ENCODE measurements around the gene RANGAP1.
"Not testable (repeated sequence)": the region's sequence is repeated elsewhere in the genome, so short reads cannot be mapped to it uniquely, and the experiment has no call there.

RANGAP1 gene

GRCh38 chr22:41300661-41301060 lies 14.7 kb upstream of the RANGAP1 start:
- no peak for DNase-seq

- DNase-seq = no peak
Observed at GRCh38 chr22:41296826-41297667, 11.1 kb upstream of the RANGAP1 start.

GRCh38 chr22:41294816-41295215 lies 8.8 kb upstream of the RANGAP1 start:
- not testable (repeated sequence) for DNase-seq

- no peak for DNase-seq
Observed at GRCh38 chr22:41290262-41291221, 4.6 kb upstream of the RANGAP1 start.

GRCh38 chr22:41289671-41290070 lies 3.7 kb upstream of the RANGAP1 start:
- peak; percentile 30 for DNase-seq

GRCh38 chr22:41288245-41288946 lies 2.4 kb upstream of the RANGAP1 start:
- DNase-seq = peak; percentile 29

- peak; percentile 89 for DNase-seq
Observed at GRCh38 chr22:41286639-41287091, 678 bp upstream of the RANGAP1 start.

GRCh38 chr22:41285441-41285819 lies 557 bp downstream of the RANGAP1 start:
- DNase-seq = peak; percentile 87

GRCh38 chr22:41284465-41284864 lies 1.5 kb downstream of the RANGAP1 start:
- no peak for DNase-seq

GRCh38 chr22:41280854-41281253 lies 5.1 kb downstream of the RANGAP1 start:
- DNase-seq = no peak

- DNase-seq = no peak
Observed at GRCh38 chr22:41280065-41280464, 5.9 kb downstream of the RANGAP1 start.

GRCh38 chr22:41274856-41275255 lies 11.1 kb downstream of the RANGAP1 start:
- no peak for DNase-seq

GRCh38 chr22:41273128-41273527 lies 12.9 kb downstream of the RANGAP1 start:
- no peak for DNase-seq

GRCh38 chr22:41271787-41272186 lies 14.2 kb downstream of the RANGAP1 start:
- no peak for DNase-seq

- DNase-seq = no peak
Observed at GRCh38 chr22:41267958-41268357, 18.0 kb downstream of the RANGAP1 start.

GRCh38 chr22:41264408-41264941 lies 21.5 kb downstream of the RANGAP1 start:
- DNase-seq = no peak

GRCh38 chr22:41263704-41264103 lies 22.3 kb downstream of the RANGAP1 start:
- no peak for DNase-seq

- no peak for DNase-seq
Observed at GRCh38 chr22:41262250-41262765, 23.7 kb downstream of the RANGAP1 start.

- DNase-seq = no peak
Observed at GRCh38 chr22:41261541-41262249, 24.3 kb downstream of the RANGAP1 start.

GRCh38 chr22:41260871-41261270 lies 25.1 kb downstream of the RANGAP1 start:
- no peak for DNase-seq

GRCh38 chr22:41259756-41260155 lies 26.2 kb downstream of the RANGAP1 start:
- not testable (repeated sequence) for DNase-seq

- DNase-seq = no peak
Observed at GRCh38 chr22:41257696-41258095, 28.3 kb downstream of the RANGAP1 start.
